ENCODE results near the gene CCNL1.

CCNL1 gene

DNA sequence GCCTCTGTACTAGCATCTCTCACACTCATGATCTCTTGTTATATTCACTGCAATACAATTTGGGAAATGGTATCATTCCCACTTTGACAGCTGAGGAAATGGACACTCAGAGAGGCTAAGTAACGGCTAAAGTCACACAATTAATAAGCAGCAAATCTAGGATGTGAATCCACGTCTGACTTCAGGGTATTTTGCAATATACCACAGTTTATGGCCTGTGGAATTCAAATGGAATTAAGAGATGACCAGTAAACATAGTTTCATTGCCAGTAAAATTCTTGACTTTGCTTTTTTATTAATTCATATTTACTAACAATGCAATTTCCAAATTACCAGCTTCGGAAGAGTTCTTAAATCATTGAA, 61.1 kb downstream of the CCNL1 start:
- H3K4me1 ChIP-seq (ENCODE audit: control insufficient read depth, low read depth, low read length) = no peaks in the 10 kb centered on the region
- no peaks in the 10 kb centered on the region for H3K9me3 ChIP-seq (ENCODE audit: control insufficient read depth, low read depth, low read length)
- no peak overlapping the region for H3K4me3 ChIP-seq (ENCODE audit: low read length)
- no peak overlapping the region for H3K9ac ChIP-seq (ENCODE audit: low read length)
- no peaks in the 10 kb centered on the region for H3K27me3 ChIP-seq (ENCODE audit: control insufficient read depth, insufficient read depth, low read length)
- no peaks in the 10 kb centered on the region for H3K36me3 ChIP-seq (ENCODE audit: control insufficient read depth, low read depth, low read length)
- no peak overlapping the region for H3K27ac ChIP-seq (ENCODE audit: low read length)

DNA sequence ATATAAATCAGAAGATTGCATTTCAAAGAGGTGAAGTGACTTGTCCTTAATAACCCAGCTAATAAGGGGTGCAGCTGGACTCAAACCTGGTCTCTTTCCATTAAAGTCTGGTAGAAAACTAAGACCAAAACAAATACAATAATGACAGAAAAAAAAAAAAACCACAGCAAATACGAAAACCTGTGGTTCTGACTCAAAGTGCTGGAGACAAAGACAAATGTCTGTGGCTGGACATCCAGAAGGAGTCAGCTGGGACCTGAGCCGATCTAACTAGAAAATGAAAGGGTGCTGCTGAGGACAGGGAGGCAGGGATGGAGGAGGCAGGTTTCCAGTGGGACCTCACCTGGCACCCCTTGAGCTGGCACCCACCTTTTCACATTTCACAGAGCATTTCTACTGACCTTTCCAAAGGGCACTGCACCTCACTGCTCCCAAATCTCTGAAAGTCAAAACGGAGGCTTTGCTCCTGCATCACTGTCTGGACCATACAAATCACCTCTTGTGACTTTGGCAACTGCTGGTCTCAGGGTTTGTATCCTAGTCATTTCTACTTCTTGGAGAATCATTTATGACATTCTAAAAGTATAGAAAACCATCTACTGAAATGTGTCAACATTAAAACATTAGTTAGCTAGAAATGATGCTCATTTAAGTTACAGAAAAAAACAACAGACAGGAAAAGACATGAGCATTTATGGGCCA, 61.7 kb downstream of the CCNL1 start:
- H3K4me1 ChIP-seq (ENCODE audit: control insufficient read depth, low read depth, low read length) = peaks cover 1% of the 10 kb centered on the region
- H3K27me3 ChIP-seq (ENCODE audit: control insufficient read depth, insufficient read depth, low read length) = no peaks in the 10 kb centered on the region
- no peak overlapping the region for H3K9ac ChIP-seq (ENCODE audit: low read length)

More for the DNA sequence above, 61.7 kb downstream of the CCNL1 start:
- Histone ChIP-seq H3K36me3 (ENCODE audit: control insufficient read depth, low read depth, low read length) (no peaks in the 10 kb centered on the region), H3K27ac (ENCODE audit: low read length) (no peak overlapping the region), H3K4me3 (ENCODE audit: low read length) (no peak overlapping the region), H3K9me3 (ENCODE audit: control insufficient read depth, low read depth, low read length) (no peaks in the 10 kb centered on the region)
